ENCODE measurements around the gene CHD9.
"Not testable (repeated sequence)": the region's sequence is repeated elsewhere in the genome, so short reads cannot be mapped to it uniquely, and the experiment has no call there.

CHD9 gene

GRCh38 chr16:53135329-53135728, 80.5 kb downstream of the CHD9 start:
- DNase-seq: no peak

- DNase-seq: no peak
Observed at GRCh38 chr16:53142823-53143568, 88.2 kb downstream of the CHD9 start.

GRCh38 chr16:53147500-53148065, 92.8 kb downstream of the CHD9 start:
- DNase-seq: no peak

GRCh38 chr16:53150769-53151168, 96.0 kb downstream of the CHD9 start:
- no peak for DNase-seq

GRCh38 chr16:53152329-53152728, 97.5 kb downstream of the CHD9 start:
- no peak for DNase-seq

GRCh38 chr16:53153130-53153529, 98.3 kb downstream of the CHD9 start:
- no peak for DNase-seq

- no peak for DNase-seq
Observed at GRCh38 chr16:53154513-53154912, 99.7 kb downstream of the CHD9 start.

- no peak for DNase-seq
Observed at GRCh38 chr16:53156516-53156915, 101.7 kb downstream of the CHD9 start.

GRCh38 chr16:53159781-53160436, 105.1 kb downstream of the CHD9 start:
- no peak for DNase-seq

- DNase-seq: no peak
Observed at GRCh38 chr16:53166099-53166498, 111.3 kb downstream of the CHD9 start.

GRCh38 chr16:53168744-53169143, 114.0 kb downstream of the CHD9 start:
- DNase-seq: no peak

GRCh38 chr16:53172517-53172916, 117.7 kb downstream of the CHD9 start:
- no peak for DNase-seq

- DNase-seq: no peak
Observed at GRCh38 chr16:53175118-53175517, 120.3 kb downstream of the CHD9 start.

GRCh38 chr16:53176434-53176833, 121.6 kb downstream of the CHD9 start:
- DNase-seq: no peak

- DNase-seq: no peak
Observed at GRCh38 chr16:53183442-53183841, 128.7 kb downstream of the CHD9 start.

GRCh38 chr16:53185741-53186140, 130.9 kb downstream of the CHD9 start:
- DNase-seq: not testable (repeated sequence)

- DNase-seq: no peak
Observed at GRCh38 chr16:53187775-53188174, 133.0 kb downstream of the CHD9 start.

GRCh38 chr16:53191413-53191812, 136.6 kb downstream of the CHD9 start:
- no peak for DNase-seq

GRCh38 chr16:53198933-53199332, 144.1 kb downstream of the CHD9 start:
- no peak for DNase-seq

- DNase-seq: no peak
Observed at GRCh38 chr16:53201900-53202299, 147.1 kb downstream of the CHD9 start.

- no peak for DNase-seq
Observed at GRCh38 chr16:53202398-53202797, 147.6 kb downstream of the CHD9 start.

GRCh38 chr16:53207810-53208752, 153.3 kb downstream of the CHD9 start:
- DNase-seq: no peak

- no peak for DNase-seq
Observed at GRCh38 chr16:53209429-53209828, 154.6 kb downstream of the CHD9 start.
